ENCODE measurements around the gene DOCK4. TPM values are rescaled to one million over a fixed set of nuclear protein-coding genes. Genes with fewer than 3 reads are reported as not detected.

DOCK4 gene
- total RNA-seq, 1 donor from 2014 or later = 10.6 TPM

- TF ChIP-seq CTCF (conservative IDR thresholded peaks at IDR 0.05; ENCODE audit: low read depth, low read length) = no peak
- no peak overlapping the region for H3K4me3 ChIP-seq (ENCODE audit: low read depth, low read length)
- no peak for DNase-seq (ENCODE audit: low read depth)
These were observed 230.9 kb downstream of the DOCK4 start for GRCh38 chr7:111975346-111975745.

GRCh38 chr7:111960984-111961383 lies 245.2 kb downstream of the DOCK4 start:
- no peak for TF ChIP-seq CTCF (conservative IDR thresholded peaks at IDR 0.05; ENCODE audit: low read depth, low read length)
- no peak for DNase-seq (ENCODE audit: low read depth)

GRCh38 chr7:111958896-111959295 lies 247.3 kb downstream of the DOCK4 start:
- no peak overlapping the region for H3K4me3 ChIP-seq (ENCODE audit: low read depth, low read length)
- no peak for TF ChIP-seq CTCF (conservative IDR thresholded peaks at IDR 0.05; ENCODE audit: low read depth, low read length)
- DNase-seq (ENCODE audit: low read depth) = no peak

More at GRCh38 chr7:111960984-111961383, 245.2 kb downstream of the DOCK4 start:
- no peak overlapping the region for H3K4me3 ChIP-seq (ENCODE audit: low read depth, low read length)

GRCh38 chr7:111958431-111958830 lies 247.8 kb downstream of the DOCK4 start:
- no peak for DNase-seq (ENCODE audit: low read depth)
- no peak overlapping the region for H3K4me3 ChIP-seq (ENCODE audit: low read depth, low read length)
- TF ChIP-seq CTCF (conservative IDR thresholded peaks at IDR 0.05; ENCODE audit: low read depth, low read length) = no peak

GRCh38 chr7:111955616-111956015 lies 250.6 kb downstream of the DOCK4 start:
- TF ChIP-seq CTCF (conservative IDR thresholded peaks at IDR 0.05; ENCODE audit: low read depth, low read length) = no peak
- H3K4me3 ChIP-seq (ENCODE audit: low read depth, low read length) = no peak overlapping the region
- DNase-seq (ENCODE audit: low read depth) = no peak

- DNase-seq (ENCODE audit: low read depth) = no peak
- no peak overlapping the region for H3K4me3 ChIP-seq (ENCODE audit: low read depth, low read length)
- no peak for TF ChIP-seq CTCF (conservative IDR thresholded peaks at IDR 0.05; ENCODE audit: low read depth, low read length)
These were observed 251.5 kb downstream of the DOCK4 start for GRCh38 chr7:111954474-111955381.

GRCh38 chr7:111954056-111954455 lies 252.1 kb downstream of the DOCK4 start:
- no peak for DNase-seq (ENCODE audit: low read depth)
- H3K4me3 ChIP-seq (ENCODE audit: low read depth, low read length) = no peak overlapping the region
- no peak for TF ChIP-seq CTCF (conservative IDR thresholded peaks at IDR 0.05; ENCODE audit: low read depth, low read length)
